Measurements from ENCODE around the gene PTGIR. TPM values are rescaled to one million over a fixed set of nuclear protein-coding genes. Genes with fewer than 3 reads are reported as not detected.

Gene PTGIR
- total and polyA plus RNA-seq, 2 experiments from 2014 or later = 3.2 to 4.8 TPM

DNA sequence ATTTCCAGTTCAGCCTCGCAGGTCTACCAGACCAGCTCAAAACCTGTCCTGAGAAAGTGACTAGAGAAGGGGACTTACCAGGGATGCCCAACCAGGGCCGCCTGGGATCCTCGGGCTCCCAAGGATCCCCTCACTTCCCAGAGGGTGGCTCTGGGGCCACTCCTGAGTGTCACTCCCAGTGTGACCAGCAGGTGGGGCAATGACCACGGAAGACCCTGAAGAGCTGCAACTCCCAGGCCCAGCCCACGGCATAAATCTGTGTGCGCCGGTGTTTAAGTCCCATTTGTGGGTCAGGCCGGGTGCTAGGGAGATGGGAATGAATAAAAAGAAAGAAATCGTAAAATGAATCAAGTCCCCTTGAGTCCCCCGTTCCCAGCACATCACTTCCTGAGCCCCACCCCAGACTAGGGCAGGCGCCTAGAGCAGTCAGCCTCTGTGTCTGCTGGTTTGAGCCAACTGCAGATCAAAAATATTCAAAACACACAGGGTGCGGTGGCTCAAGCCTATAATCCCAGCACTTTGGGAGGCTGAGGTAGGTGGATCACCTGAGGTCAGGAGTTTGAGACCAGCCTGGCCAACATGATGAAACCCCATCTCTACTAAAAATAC, 10.7 kb downstream of the PTGIR start:
- 15% methylated on average over 12 of the region's 12 CpGs for WGBS (ENCODE audit: low lambda C conversion rate, missing lambda C conversion rate)
- H4K20me1 ChIP-seq (ENCODE audit: insufficient read depth, poor library complexity, severe bottlenecking) = no peaks in the 10 kb centered on the region
- H3K79me2 ChIP-seq = no peaks in the 10 kb centered on the region
- no peak overlapping the region for H3K4me3 ChIP-seq
- no peak overlapping the region for H3K4me2 ChIP-seq
- H3K4me1 ChIP-seq (ENCODE audit: insufficient read depth) = no peaks in the 10 kb centered on the region
- TF ChIP-seq EZH2phosphoT487 (IDR thresholded peaks at IDR 0.05; ENCODE audit: low read depth, severe bottlenecking, unreplicated experiment) (no peak), CTCF (IDR thresholded peaks at IDR 0.05; ENCODE audit: poor library complexity) (peak; percentile 93)
- no peaks in the 10 kb centered on the region for H3K9me2 ChIP-seq (replicated peaks; ENCODE audit: insufficient read depth)
- no peak overlapping the region for H3K27ac ChIP-seq
- H2AFZ ChIP-seq = no peak overlapping the region
- peak; percentile 90 for DNase-seq (ENCODE audit: low spot score)
- no peaks in the 10 kb centered on the region for H3K9me3 ChIP-seq (ENCODE audit: low read depth)
- H3K36me3 ChIP-seq (replicated peaks; ENCODE audit: insufficient read depth, low read depth) = no peaks in the 10 kb centered on the region
- no peaks in the 10 kb centered on the region for H3K27me3 ChIP-seq

GRCh38 chr19:46613525-46613924, 11.4 kb downstream of the PTGIR start:
- TF ChIP-seq EZH2phosphoT487 (IDR thresholded peaks at IDR 0.05; ENCODE audit: low read depth, severe bottlenecking, unreplicated experiment) (no peak), CTCF (IDR thresholded peaks at IDR 0.05; ENCODE audit: poor library complexity) (no peak), EZH2 (IDR thresholded peaks at IDR 0.05; ENCODE audit: borderline replicate concordance) (no peak)
- Histone ChIP-seq H3K4me1 (ENCODE audit: insufficient read depth) (no peaks in the 10 kb centered on the region), H2AFZ (no peak overlapping the region)

DNA sequence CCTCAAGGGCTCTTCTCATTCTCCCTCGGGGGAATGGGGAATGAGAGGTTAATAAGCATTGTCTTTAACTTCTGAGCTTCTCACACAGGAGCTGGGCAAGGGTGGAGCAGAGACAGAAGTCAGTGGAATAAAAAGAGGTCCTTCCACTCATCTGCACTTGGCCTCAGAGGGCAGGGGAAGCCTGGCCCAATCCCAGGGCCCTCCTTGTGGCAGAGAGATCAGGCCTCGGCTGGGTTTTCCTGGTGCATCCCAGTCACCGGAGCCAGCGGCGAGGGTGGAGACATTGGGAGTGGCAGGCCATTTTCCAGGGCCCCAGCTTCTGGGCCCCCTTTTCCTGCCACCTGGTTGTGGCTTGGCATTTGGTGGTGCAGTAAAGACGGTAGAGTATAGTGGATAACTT, 13.1 kb downstream of the PTGIR start:
- H2AFZ ChIP-seq = no peak overlapping the region
- H3K4me2 ChIP-seq = no peak overlapping the region
- H4K20me1 ChIP-seq (ENCODE audit: insufficient read depth, poor library complexity, severe bottlenecking) = peaks cover 11% of the 10 kb centered on the region
- no peaks in the 10 kb centered on the region for H3K4me1 ChIP-seq (ENCODE audit: insufficient read depth)
- no peak for DNase-seq (ENCODE audit: low spot score)
- H3K9me2 ChIP-seq (replicated peaks; ENCODE audit: insufficient read depth) = no peaks in the 10 kb centered on the region
- no peaks in the 10 kb centered on the region for H3K27me3 ChIP-seq
- 94% methylated on average over 6 of the region's 6 CpGs for WGBS (ENCODE audit: low lambda C conversion rate, missing lambda C conversion rate)
- H3K9me3 ChIP-seq (ENCODE audit: low read depth) = no peaks in the 10 kb centered on the region
- no peak overlapping the region for H3K4me3 ChIP-seq
- H3K79me2 ChIP-seq = peaks cover 6% of the 10 kb centered on the region
- TF ChIP-seq EZH2phosphoT487 (IDR thresholded peaks at IDR 0.05; ENCODE audit: low read depth, severe bottlenecking, unreplicated experiment) (no peak), EZH2 (IDR thresholded peaks at IDR 0.05; ENCODE audit: borderline replicate concordance) (no peak), CTCF (IDR thresholded peaks at IDR 0.05; ENCODE audit: poor library complexity) (no peak)
- H3K36me3 ChIP-seq (replicated peaks; ENCODE audit: insufficient read depth, low read depth) = no peaks in the 10 kb centered on the region
- no peak overlapping the region for H3K27ac ChIP-seq

More at GRCh38 chr19:46613525-46613924, 11.4 kb downstream of the PTGIR start:
- Histone ChIP-seq H4K20me1 (ENCODE audit: insufficient read depth, poor library complexity, severe bottlenecking) (no peaks in the 10 kb centered on the region), H3K9me3 (ENCODE audit: low read depth) (no peaks in the 10 kb centered on the region), H3K4me2 (no peak overlapping the region), H3K36me3 (replicated peaks; ENCODE audit: insufficient read depth, low read depth) (no peaks in the 10 kb centered on the region), H3K79me2 (no peaks in the 10 kb centered on the region), H3K4me3 (no peak overlapping the region), H3K27me3 (no peaks in the 10 kb centered on the region), H3K9me2 (replicated peaks; ENCODE audit: insufficient read depth) (no peaks in the 10 kb centered on the region), H3K27ac (no peak overlapping the region)
- 94% methylated on average over 22 of the region's 22 CpGs for WGBS (ENCODE audit: low lambda C conversion rate, missing lambda C conversion rate)
- no peak for DNase-seq (ENCODE audit: low spot score)
